GM10266 (cell line): ENCODE data around the gene TGM4.
"Not testable (repeated sequence)": the region's sequence is repeated elsewhere in the genome, so short reads cannot be mapped to it uniquely, and the experiment has no call there.

ENCODE experiments used
- DNase-seq: peaks from one replicate; pipeline ENCODE4 v3.0.0; 2012; ENCODE audit errors: extremely low spot score
- TF ChIP-seq, protein P1 (sequence below): IDR thresholded peaks from 2 replicates; pipeline ENCODE4 v1.5.1; 2012; ENCODE audit warnings: mild to moderate bottlenecking, low read depth; ENCODE audit not compliant: control insufficient read depth, insufficient read depth; ENCODE audit errors: missing control alignments

The TGM4 gene

DNA sequence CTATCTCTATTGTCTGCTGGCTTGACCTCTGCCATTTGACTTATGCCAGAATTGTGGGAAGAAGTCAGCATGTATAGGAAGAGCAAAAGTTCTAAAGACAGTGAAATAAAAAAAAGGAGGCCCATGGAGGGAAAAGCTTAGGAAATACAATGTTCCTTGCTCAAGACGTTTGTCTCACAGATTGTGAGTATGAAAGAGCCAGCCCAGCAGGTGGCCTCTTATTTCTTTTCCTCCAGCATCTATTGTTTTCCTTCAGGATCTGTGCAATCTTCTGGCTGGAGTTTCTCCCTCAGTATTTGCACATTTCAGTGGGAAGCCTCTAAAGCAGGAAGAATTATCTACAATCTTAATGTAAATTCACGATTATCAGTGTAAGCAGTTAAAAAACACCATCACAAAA is 57.9 kb downstream of the TGM4 start:
- no peak for DNase-seq
- TF ChIP-seq, protein P1, sequence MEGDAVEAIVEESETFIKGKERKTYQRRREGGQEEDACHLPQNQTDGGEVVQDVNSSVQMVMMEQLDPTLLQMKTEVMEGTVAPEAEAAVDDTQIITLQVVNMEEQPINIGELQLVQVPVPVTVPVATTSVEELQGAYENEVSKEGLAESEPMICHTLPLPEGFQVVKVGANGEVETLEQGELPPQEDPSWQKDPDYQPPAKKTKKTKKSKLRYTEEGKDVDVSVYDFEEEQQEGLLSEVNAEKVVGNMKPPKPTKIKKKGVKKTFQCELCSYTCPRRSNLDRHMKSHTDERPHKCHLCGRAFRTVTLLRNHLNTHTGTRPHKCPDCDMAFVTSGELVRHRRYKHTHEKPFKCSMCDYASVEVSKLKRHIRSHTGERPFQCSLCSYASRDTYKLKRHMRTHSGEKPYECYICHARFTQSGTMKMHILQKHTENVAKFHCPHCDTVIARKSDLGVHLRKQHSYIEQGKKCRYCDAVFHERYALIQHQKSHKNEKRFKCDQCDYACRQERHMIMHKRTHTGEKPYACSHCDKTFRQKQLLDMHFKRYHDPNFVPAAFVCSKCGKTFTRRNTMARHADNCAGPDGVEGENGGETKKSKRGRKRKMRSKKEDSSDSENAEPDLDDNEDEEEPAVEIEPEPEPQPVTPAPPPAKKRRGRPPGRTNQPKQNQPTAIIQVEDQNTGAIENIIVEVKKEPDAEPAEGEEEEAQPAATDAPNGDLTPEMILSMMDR = no peak

DNA sequence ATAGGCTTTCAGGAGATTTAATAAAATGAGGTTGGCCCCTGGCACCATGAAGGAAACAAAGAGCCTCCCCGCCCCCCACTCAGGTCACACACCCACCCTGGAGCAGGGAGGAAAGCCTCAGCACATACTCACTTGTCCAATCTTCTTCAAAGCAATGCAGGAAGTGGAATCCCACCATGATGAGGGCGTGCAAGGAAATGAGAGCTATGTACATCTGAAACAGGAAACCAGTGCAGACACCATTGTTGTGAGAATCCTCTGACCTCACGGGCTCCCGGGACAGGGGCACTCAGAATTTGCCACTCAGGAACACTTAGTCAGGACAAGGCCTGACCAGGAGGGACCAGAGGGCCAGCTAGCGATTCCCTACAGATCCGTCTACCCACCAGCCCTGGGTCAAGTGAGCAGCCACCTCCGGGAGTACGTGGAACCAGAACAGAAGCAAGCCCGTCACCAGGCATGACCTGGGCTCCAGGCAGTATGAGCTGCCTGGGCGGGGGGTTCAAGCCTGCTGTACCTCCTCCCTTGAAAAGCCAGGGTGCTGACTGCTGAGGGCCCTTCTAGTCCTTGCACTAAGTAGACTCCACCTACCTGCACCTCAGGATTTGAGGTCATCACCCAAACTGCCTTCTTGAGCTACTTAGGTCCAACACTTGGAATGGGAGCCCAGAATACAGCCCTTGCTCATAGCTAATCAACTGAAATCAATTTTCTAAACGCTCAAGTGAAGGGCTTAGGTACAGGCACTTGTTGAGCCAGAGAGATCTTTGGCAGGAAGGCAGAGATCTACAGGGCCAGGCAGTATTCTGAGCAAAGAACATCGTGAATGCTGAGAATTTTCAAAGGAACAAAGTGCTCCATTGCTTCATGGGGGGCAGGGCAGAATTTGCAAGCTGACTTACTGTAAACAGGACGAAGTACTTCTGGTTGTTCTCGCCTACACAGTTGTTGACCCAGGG is 58.9 kb downstream of the TGM4 start:
- no peak for DNase-seq
- TF ChIP-seq, protein P1 = no peak

DNA sequence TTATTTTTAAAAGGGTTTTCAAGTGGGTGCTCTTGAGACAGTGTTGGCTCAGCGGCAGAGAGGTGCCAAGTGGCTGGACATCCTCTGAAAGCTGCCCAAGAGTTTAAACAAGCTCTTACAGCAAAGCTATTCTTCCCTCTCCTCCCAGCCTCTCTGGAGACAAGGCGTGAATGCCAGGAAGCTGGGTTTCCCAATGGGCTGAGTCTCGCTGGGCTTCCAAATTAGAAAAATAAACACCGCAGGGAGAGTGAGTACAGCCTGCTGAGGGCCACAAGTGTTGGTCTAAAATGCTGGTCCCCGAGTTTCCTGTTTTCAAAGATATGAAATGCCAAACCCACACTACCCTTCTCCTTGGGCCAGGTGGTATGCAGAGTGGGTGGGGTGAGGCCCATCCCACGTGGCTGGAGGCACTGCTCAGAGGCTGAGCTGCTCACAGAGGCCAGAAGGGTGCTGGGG is 65.2 kb downstream of the TGM4 start:
- TF ChIP-seq, protein P1 = no peak
- no peak for DNase-seq

DNA sequence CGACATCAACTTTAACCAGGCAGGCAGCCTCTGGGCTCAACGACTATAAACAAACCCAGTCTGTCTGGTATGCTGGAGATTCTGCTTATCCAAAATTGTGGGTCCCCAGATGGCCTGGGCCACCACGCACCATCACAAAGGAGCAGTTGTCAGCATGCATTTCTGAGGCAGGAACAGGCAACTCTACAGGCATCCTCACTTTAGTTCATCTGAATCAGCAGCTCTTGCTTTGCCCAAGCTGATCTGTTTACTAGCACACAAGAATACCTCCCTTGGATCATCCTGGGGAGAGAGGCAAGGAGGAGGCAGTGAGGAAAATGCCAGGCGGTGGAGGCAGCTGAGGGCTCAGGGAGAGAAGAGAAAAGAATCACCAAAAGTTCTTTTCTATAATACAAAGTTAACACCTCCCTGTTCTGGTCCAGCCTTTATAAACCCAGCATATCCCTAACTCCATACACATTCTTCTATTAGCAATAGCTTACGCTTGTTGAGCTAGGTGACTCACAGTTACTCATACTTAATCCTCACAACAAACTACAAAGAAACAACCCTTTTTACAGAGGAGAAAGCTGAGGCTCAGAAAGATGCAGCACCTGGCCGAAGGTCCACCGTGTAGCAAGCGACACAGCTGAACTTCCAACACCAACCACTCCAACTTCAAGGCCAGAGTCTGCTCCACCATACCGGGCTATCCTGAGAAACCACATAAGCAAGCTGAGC is 68.0 kb downstream of the TGM4 start:
- DNase-seq = no peak
- TF ChIP-seq, protein P1 = no peak

DNA sequence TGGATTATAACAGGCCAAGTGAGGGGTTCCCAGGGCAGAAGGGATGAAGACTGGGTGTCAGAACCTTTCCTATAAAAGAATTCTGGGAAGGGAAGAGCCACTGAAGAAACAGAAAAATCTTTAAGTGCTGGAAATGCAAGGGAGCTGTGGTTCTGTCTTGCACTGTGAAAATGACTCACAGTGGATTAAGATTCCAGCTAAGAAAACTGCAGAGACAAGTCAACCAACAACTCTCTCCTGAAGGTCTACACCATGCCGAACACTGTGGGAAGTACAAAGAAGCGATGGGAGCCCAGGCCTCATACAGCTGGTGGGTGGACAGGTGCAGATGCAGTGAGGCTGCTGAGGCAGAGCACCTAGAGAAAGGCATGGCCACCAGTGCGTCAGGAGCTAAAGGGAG is 73.8 kb downstream of the TGM4 start:
- TF ChIP-seq, protein P1 = no peak
- DNase-seq = no peak

DNA sequence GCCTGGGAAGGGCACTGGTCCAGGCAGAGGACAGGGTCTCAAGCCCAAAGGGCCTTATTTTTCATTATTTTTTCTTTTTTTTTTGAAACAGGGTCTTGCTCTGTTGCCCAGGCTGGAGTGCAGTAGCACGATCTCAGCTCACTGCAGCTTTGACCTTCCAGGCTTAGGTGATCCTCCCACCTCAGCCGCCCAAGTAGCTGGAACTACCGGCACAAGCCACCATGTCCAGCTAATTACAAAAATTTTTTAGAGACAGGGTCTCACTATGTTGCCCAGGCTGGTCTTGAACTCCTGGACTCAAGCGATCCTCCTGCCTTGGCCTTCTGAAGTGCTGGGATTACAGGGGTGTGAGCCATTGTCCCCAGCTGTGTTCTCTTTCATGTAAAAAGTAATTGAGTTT is 75.4 kb downstream of the TGM4 start:
- DNase-seq = not testable (repeated sequence)

DNA sequence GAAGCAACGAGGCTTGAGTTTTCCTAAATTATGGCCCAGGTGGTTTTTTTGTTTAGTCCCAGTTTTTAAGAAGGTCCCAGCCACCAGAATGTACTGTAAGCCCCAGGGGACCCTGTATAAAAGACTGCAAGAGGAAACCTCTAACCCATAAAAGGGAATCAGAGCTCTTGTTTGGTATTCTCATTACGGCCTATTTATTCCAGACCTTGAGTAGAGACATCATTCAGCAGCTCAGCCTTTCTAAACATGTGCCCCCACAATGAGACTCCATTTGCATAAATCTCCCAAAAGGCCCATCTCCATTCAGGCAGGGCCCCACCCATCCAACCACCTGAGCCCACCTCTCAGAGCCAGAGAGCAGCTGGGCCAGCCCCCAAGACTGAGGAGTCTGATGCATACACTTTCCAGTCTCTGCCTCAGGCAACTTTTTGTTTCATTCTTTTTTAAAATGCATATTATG is 75.9 kb downstream of the TGM4 start:
- TF ChIP-seq, protein P1 = no peak
- no peak for DNase-seq
